ENCODE measurements around the gene OPRD1.

Gene OPRD1

DNA sequence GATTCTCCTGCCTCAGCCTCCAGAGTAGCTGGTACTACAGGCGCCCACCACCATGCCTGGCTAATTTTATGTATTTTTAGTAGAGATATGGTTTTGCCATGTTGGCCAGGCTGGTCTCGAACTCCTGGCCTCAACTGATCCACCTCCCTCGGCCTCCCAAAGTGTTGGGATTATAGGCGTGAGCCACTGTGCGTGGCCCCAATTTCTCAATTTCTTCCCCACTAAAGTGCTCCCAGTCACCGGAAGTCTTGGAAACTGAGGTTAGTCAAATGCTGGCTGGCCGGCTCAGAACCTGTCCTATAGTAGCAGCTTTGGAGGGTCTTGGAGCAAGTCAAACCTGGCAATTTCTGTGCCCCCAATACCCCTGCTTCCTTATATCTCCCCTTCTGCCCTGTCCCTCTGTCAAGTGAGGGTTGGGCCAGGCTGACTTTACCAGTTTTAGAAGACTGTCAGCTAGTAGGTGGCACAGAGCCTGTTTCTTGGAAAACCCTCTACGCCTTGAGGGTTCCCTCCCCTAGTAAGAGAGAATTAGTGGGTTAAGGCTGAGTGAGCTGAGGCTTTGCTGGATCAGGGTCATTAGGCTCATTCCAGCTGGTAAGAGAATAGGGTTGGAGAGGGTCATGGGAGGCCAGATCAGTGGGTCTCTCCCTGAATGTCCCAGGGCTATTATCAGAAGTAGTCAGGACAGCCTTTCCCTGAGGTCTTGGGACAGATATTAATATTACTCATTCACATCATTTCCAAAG is 94.1 kb downstream of the OPRD1 start:
- DNase-seq (ENCODE audit: low read depth in 2 of 2): no peak

DNA sequence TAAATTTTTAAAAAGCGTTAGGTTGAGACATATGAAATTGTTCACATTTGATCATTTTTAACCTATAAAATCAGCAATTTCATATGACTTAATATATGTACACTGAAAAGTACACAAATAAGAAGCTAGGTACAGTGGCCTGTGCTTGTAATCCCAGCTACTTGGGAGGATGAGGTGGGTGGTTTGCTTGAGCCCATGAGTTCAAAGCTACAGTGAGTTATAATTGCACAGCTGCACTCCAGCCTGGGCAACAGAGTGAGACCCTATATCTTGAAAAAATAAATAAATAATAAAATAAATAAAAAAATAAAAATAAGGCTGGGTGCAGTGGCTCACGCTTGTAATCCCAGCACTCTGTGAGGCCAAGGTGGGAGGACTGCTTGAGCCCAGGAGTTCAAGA is 97.2 kb downstream of the OPRD1 start:
- DNase-seq (ENCODE audit: low read depth in 2 of 2): no peak

DNA sequence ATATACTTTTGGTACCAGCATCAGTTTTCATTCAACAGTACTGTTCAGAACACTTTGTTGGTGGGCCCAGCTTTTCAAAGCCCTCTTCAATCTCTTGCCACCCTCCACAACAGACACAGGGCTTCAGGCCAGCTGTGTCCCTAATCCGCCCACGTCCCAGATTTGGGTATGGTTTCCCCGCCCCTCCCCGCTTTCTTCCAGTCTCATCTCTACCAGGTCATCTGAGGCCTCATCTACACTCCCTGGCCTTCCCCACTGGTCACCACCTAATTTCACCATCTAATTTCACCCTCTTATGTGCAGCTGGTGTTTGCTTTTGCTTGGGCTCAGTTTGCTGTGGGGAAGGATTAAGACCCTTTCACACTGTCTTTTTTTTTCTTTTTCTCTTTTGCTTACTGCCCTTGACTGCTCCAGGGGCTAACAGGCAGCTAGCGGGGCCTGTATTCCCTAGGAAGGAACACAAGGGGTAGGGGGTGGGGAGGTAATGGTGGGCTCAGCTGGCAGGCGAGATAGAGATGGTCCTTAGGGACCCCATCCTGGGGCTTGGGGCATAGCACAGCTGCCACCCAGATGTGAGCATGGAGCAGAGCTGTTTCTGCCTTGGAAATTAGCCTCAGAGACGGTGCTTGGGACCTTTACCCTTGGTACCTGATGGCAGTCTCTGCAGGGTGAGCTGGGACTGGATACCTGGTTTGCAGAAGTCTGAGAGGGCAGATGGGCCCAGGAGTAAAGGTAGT is 98.6 kb downstream of the OPRD1 start:
- DNase-seq (ENCODE audit: low read depth in 2 of 2): no peak

DNA sequence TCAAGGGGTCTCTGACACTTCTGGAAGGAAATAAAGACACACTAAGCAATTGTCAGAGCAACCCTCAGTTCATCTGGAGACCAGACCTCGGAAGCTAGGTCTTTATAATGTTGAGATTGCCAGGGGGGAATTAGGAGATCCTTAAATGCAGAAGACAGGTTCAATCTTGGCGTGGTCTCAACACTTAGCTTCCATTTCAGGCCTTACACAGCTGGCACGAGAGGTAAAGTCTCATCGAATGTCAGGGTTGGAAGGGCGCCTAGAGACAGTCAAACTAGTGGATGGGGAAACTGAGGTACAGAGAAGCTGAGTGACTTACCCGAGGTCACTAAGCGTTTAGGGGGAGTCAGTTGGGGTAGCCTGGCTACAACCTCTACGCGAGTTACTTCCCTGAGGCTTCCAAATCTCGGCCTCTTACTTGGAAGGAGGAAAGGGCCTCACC is 101.8 kb downstream of the OPRD1 start:
- no peak for DNase-seq (ENCODE audit: low read depth in 2 of 2)

DNA sequence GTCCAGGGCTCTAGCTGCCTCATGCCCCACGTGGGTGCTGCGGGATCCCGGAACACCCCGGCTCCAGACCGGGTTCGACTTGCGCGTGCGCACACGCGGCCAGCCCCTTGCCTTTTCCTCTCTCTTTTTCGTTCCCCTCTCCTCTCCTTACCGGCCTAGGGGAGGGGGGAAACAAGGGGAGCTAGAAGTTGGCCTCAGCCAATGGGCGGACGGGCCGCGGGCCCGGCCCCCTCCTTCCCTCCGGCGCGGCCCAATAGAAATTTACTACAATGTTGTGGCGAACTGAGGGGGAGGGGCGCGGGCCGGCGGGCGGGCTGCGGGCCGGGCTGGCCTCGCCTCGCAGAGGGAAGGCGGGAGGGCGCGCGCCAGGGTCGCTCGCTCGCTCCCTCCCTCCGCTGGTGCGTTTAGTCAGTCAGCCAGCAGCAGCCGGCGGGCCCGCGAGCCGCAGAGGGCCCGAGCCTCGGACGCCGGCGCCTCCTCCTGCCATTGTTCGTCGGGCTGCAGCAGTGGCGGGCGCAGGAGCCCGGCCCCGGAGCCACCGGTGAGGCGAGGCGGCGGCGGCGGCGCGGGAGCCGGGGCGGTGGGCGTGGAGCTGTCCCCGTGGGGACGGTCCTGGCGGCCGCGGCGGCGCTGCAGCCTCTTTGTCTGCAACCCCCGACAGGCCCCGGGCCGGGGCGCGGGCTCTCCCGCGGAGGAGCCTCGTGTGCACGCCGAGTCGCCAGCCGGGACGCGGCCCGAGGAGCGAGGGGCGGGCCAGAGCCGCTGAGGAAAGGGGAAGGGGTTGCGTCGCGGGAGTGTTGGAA is 102.5 kb downstream of the OPRD1 start, which contains the start of gene EPB41:
Gene EPB41, plus strand, starts transcription at position 342 of the 803 bp plus-strand sequence. CDS start 72,869 bp downstream, outside the sequence.
- peak; percentile 78 to 80 for DNase-seq (ENCODE audit: low read depth in 2 of 2)

DNA sequence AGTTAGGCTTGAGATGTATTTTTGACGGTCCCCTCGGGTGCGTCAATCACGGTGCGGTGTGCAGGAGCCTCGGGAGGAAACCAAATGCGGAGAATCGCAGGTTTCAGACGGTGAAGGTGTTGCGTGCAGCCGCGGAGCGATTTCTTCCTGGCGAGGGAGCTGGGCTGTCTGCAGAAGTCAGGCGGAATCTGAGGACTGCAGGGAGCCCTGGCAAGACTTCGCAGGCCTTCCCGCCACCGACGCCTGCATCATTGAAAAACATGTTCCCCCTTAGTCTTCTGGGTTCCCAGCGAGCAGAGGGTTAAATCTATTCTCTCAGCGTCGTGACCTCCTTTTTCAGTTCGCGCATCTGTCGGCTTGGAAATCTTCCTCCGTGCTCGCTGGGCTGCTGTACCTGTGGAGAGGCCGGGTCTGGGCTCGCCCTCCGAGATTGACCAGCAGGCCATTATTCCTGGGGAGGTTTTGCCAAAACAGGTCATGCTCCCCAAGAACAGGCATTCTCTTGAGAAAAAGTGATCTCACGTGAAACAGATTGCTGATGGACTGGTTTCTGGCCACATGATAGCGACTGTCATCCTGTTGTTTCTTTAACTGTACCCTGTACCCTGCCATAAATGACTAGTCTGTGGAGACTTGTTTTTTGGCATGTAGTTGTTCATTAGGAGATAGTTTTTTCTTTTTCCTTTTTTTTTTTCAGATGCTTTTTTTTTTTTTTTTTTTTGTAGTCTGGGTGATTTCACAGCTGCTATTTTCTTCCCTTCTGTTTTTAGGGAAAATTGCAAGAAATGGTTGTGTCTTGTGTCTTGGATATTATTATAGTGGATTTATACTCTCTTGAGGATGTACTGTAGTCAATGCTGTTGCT is 103.3 kb downstream of the OPRD1 start:
- DNase-seq (ENCODE audit: low read depth in 2 of 2): peak; percentile 7 to 10

DNA sequence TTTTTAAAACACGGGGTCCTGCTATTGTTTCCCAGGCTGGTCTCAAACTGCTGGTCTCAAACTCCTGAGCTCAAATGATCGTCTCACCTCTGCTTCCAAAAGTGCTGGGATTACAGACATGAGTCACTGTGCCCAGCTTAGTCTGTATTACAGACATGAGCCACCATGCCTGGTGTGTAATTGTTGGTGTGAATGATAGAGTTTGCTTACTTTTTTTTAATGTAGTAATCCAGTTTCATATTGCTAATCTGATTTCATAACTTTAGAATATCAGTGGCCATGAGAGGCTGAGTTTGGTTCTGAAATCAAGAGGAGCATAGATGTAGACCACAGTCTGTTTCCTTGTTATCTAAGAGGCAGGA is 105.8 kb downstream of the OPRD1 start:
- no peak for DNase-seq (ENCODE audit: low read depth in 2 of 2)

Measured in stimulated activated CD8-positive, alpha-beta memory T cell treated with anti-CD3 and anti-CD28 coated beads, Interleukin-15, amount 100 ng/mL, for 4 hours (primary cell).